Measurements from ENCODE around the gene C3AR1.
"Not testable (repeated sequence)": the region's sequence is repeated elsewhere in the genome, so short reads cannot be mapped to it uniquely, and the experiment has no call there.

Gene C3AR1

DNA sequence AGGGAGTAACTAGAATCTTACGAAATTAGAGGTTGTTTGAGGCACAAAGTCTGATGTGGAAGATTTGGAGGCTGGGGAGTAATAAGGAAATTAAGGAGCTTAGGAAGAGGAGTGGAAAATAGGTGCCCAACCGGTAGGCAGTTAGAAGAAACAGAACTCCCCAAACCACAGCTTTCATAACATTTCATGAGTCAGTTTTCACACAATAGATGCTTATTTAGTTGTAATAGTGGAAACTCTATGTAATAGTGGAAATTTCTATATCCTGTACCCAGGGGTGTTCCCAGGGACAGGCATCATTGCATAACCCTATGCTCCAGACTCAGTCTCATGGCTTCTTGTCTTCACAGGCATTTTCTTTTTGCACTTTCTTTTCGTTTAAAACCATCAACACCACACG, 8.3 kb downstream of the C3AR1 start:
- DNase-seq (ENCODE audit: low spot score): no peak

DNA sequence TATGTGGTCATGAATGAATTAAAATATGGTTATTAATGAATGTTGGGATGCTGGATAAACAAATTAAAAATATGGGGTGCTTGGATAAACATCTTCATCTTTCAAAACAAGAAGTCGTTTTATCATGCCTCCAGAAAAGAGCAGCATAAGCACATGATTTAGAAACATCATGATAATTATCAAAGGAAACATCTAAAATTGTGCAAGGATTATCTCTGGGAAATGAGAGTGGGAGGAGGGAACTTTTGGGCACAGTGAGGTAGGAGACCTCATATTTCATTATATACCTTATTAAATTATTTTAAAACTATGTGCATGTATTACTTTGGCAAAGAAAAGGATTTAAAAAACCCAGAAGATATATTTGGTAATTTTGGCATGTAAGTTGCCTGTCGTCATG, 8.9 kb downstream of the C3AR1 start:
- DNase-seq (ENCODE audit: low spot score): no peak

- DNase-seq (ENCODE audit: low spot score): no peak
These were observed 11.3 kb downstream of the C3AR1 start for GRCh38 chr12:8054816-8055215.

- DNase-seq (ENCODE audit: low spot score): no peak
These were observed 13.5 kb downstream of the C3AR1 start for GRCh38 chr12:8052679-8053078.

- no peak for DNase-seq (ENCODE audit: low spot score)
These were observed 15.4 kb downstream of the C3AR1 start for GRCh38 chr12:8050600-8051250.

DNA sequence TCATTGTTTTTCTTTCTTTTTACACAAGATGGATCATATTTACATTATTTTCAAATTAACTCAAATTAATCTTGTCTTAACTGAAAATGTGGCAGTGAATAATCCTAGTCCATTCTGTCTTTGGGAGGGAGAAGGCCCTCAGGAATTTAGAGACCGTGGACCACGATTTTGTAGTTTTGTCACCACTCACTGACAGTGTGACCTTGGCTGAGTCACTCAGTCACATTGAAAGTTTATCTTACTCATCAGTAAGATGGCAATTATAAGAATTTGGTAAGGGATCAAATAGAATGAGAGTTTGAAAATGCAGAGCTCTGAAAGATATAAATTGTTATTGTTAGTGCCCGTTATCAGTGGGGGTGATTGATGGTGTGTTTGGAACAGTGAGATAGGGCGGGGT, 17.3 kb downstream of the C3AR1 start:
- DNase-seq (ENCODE audit: low spot score): no peak

DNA sequence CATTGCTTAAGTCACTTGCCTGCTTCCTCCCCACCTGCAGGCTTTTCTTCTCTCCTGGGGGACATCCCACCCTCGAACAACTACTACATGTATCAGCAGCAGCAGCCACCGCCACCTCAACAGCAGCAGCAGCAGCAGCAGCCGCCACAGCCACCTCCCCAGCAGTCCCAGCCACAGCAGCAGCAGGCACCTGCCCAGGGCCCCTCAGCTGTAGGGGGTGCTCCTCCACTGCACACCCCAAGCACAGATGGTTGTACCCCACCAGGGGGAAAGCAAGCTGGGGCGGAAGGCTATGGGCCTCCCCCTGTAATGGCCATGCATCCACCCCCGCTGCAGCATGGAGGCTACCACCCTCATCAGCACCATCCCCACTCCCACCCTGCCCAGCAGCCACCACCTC, 18.3 kb downstream of the C3AR1 start:
- DNase-seq (ENCODE audit: low spot score): no peak

GRCh38 chr12:8045952-8046944, 19.9 kb downstream of the C3AR1 start:
- peak; percentile 60 for DNase-seq (ENCODE audit: low spot score)

DNA sequence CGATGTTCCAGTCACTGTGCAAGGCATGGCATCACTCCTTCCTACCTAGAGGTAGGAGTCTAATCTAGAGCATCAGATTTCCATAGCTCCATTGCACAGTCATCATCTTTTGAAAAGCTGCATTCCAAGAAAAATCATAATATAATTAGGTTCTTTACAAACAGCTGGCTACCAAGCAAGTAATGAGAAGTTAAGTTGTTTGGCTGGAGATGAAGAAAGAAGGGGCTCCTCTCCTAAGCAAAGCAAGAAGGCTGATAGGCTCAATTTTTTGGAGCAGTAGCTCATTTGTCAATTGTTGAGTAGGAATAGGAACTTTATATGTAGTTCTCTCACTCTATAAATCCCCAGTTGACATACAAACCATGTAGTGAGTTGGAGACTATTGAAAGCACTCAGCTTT, 25.4 kb downstream of the C3AR1 start:
- no peak for DNase-seq (ENCODE audit: low spot score)

DNA sequence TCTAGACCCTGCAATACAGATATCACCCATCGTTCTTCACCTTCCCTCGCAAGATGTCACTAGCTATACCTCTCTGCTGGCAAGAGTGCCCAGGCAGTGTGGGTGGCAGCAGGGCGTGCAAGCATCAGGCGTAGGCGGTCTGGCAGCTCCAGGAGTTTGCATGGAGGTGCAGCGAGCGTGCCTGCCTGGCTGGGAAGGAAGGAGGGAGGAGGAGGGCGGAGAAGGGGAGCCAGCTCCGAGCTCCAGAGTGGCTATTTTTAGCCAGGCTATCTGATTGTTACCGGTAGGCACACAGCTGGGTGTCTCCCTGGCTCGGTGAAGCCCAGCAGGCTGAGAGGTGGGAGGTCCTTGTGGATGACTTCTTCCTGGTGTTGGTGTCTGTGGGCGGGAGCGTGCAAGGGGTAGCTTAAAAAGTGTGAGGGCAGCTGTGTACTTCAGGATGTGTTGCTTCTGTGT, 27.5 kb downstream of the C3AR1 start:
- DNase-seq (ENCODE audit: low spot score): peak; percentile 49

DNA sequence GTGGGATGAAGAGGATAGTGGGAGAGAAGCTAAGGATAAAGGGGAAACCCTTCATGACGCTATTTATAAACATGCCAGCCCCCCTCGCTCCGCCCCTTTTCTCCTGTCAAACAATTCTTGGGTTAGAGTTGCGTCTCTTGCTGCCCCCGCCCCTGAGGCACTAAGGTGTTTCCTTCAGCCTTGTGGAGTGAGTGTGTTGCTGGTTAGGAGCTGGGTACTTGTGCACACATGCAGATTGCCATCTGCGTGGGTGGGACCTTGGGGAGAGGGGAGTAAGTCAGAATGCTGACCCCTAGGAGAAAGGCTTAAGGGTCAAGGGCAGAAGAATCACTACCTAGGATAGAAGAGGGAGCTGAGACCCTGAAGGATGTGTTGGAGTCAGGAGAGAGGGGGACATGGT, 28.2 kb downstream of the C3AR1 start:
- DNase-seq (ENCODE audit: low spot score): no peak

DNA sequence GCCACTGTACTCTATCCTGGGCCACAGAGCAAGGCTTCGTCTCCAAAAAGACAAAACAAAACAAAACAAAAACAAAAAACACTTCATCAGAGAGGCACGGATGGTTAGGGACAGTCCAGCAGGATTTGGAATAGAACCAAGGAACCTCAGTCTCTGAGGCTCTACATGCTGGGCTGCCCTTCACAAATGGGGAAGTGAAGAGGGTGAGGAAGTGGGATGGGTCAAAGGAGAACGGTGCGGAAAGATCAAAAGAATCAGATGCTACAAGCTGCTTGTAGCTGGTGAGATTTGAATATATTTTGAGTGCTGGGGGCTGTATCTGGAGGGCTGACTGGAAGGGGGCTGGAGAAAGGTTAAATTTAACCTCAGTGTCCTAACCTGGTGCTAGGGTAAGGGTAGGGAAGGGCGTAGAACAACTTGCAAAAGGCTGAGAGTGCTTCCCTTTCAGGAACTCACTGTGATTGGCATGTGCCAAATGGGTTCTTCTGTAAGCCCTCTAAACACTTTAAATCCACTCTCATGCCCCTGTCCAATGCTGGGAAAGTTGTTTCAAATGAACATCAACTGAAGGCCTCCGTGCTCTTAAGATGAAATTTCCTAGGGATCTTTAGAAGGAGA, 29.0 kb downstream of the C3AR1 start:
- no peak for DNase-seq (ENCODE audit: low spot score)

DNA sequence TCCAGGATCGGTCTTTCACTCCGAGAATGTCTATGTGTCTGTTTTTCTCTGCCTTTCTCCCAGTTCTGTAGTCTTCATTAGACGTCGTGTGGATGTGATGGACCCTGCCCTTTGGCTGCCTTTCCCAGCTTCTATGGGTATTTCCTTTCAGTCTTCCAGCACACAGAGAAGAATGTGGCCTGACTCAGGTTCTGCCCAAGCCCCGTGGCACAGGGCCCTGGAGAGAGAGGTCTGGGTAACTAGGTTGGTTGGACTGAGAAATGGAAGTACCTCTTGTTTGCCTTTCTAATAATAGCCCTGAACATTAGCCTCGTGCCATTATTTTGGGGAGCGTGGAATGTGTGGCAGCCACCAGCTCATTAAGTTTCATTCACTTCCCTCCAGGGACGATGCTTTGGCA, 29.8 kb downstream of the C3AR1 start:
- DNase-seq (ENCODE audit: low spot score): no peak

GRCh38 chr12:8035440-8036010, 30.6 kb downstream of the C3AR1 start:
- DNase-seq (ENCODE audit: low spot score): no peak

GRCh38 chr12:8034802-8035201, 31.4 kb downstream of the C3AR1 start:
- no peak for DNase-seq (ENCODE audit: low spot score)

- DNase-seq (ENCODE audit: low spot score): peak; percentile 52
These were observed 32.8 kb downstream of the C3AR1 start for GRCh38 chr12:8033153-8034044.

- DNase-seq (ENCODE audit: low spot score): peak; percentile 52
These were observed 33.7 kb downstream of the C3AR1 start, which contains the start of gene FOXJ2 for GRCh38 chr12:8032242-8033152. Gene FOXJ2, plus strand, starts transcription at chr12:8032716. Its CDS starts 7,117 bp downstream, at chr12:8039833.

GRCh38 chr12:8031872-8032241, 34.3 kb downstream of the C3AR1 start:
- no peak for DNase-seq (ENCODE audit: low spot score)

DNA sequence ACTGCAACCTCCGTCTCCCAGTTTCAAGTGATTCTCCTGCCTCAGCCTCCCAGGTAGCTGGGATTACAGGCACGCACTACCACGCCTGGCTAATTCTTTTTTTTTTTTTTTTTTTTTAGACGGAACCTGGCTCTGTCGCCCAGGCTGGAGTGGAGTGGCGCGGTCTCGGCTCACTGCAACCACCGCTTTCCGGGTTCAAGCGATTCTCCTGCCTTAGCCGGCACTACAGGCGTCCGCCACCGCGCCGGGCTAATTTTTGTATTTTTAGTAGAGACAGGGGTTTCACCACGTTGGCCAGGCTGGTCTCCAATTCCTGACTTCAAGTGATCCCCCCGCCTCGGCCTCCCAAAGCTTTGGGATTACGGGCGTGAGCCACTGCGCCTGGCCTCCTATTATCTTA, 35.1 kb downstream of the C3AR1 start:
- DNase-seq (ENCODE audit: low spot score): not testable (repeated sequence)

DNA sequence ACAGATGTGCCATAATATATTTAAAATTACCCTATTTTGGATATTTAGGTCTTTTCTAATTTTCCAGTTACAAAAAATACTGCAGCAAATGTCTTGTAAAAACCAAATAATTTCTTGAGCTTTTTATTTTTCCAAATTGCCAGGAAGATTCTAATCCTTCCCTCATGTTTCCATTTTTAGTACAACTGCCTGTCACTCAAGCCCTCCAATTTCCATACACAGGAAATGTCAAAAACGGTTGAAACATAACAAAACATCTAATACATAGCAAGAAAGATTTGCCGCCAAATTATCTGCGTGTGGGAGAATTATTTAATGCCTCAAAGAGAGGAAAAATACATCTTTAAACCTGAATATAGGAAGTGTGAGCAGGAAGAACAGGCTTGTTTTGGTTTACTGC, 36.0 kb downstream of the C3AR1 start:
- no peak for DNase-seq (ENCODE audit: low spot score)

Measured in SK-N-DZ (cell line).